DOHH2 (cell line): ENCODE results near the gene TFDP1.

Source experiments
- H3F3A ChIP-seq: fragments of 200-600 bp; sonication (generic), shearing (Covaris generic); 2 replicates; pipeline ENCODE4 v1.6.0; 2016; ENCODE audit warnings: antibody characterized with exemption, mild to moderate bottlenecking; ENCODE audit not compliant: control insufficient read depth, insufficient read depth
- H3K27ac ChIP-seq: fragments of 200-600 bp; sonication (generic); 2 replicates; pipeline ENCODE4 v1.5.1; 2014; ENCODE audit warnings: low read depth, mild to moderate bottlenecking, low read length, moderate library complexity
- H3K27me3 ChIP-seq: fragments of 200-600 bp; sonication (generic); 2 replicates; pipeline ENCODE4 v1.6.1; 2014; ENCODE audit warnings: mild to moderate bottlenecking, low read length, mixed read lengths; ENCODE audit not compliant: control insufficient read depth
- H3K36me3 ChIP-seq: fragments of 200-600 bp; sonication (generic); 2 replicates; pipeline ENCODE4 v1.6.1; 2014; ENCODE audit warnings: mild to moderate bottlenecking, low read length, moderate library complexity, mixed read lengths; ENCODE audit not compliant: control insufficient read depth
- H3K4me1 ChIP-seq: fragments of 200-600 bp; sonication (generic); 2 replicates; pipeline ENCODE4 v1.6.1; 2014; ENCODE audit warnings: mild to moderate bottlenecking, low read length, mixed read lengths; ENCODE audit not compliant: control insufficient read depth
- H3K4me2 ChIP-seq: fragments of 200-600 bp; sonication (generic); 2 replicates; pipeline ENCODE4 v1.6.0; 2014; ENCODE audit warnings: mild to moderate bottlenecking, low read length, moderate library complexity
- H3K4me3 ChIP-seq: fragments of 200-600 bp; sonication (generic); 2 replicates; pipeline ENCODE4 v1.5.1; 2014; ENCODE audit warnings: mild to moderate bottlenecking, low read length, mixed read lengths
- H3K79me2 ChIP-seq: fragments of 200-600 bp; sonication (generic); 2 replicates; pipeline ENCODE4 v1.6.1; 2014; ENCODE audit warnings: mild to moderate bottlenecking, low read length, mixed read lengths; ENCODE audit not compliant: control insufficient read depth
- H3K9me2 ChIP-seq: fragments of 200-600 bp; sonication (generic); replicated peaks from 2 replicates; pipeline ENCODE4 v1.6.1; 2014; ENCODE audit warnings: mild to moderate bottlenecking, low read length, mixed read lengths; ENCODE audit not compliant: control insufficient read depth
- H3K9me3 ChIP-seq: fragments of 200-600 bp; sonication (generic); 2 replicates; pipeline ENCODE4 v1.6.1; 2014; ENCODE audit warnings: antibody characterized with exemption, low read length, mixed read lengths; ENCODE audit not compliant: control insufficient read depth, insufficient read depth
- H4K20me1 ChIP-seq: fragments of 200-600 bp; sonication (generic); 2 replicates; pipeline ENCODE4 v1.6.0; 2014; ENCODE audit warnings: low read depth, mild to moderate bottlenecking, antibody characterized with exemption, low read length, moderate library complexity; ENCODE audit not compliant: control insufficient read depth, insufficient read depth
- CTCF ChIP-seq: fragments of 200-600 bp; sonication (generic); IDR thresholded peaks from one replicate; pipeline ENCODE4 v1.5.1; 2014; ENCODE audit warnings: antibody characterized with exemption, mild to moderate bottlenecking, low read depth, low read length; ENCODE audit not compliant: poor library complexity, severe bottlenecking
- EZH2phosphoT487 ChIP-seq: fragments of 200-600 bp; sonication (generic); IDR thresholded peaks from 2 replicates; pipeline ENCODE4 v1.6.1; 2017; ENCODE audit warnings: borderline replicate concordance, mild to moderate bottlenecking, antibody characterized with exemption, low read length, moderate library complexity, mixed read lengths

Gene TFDP1

DNA sequence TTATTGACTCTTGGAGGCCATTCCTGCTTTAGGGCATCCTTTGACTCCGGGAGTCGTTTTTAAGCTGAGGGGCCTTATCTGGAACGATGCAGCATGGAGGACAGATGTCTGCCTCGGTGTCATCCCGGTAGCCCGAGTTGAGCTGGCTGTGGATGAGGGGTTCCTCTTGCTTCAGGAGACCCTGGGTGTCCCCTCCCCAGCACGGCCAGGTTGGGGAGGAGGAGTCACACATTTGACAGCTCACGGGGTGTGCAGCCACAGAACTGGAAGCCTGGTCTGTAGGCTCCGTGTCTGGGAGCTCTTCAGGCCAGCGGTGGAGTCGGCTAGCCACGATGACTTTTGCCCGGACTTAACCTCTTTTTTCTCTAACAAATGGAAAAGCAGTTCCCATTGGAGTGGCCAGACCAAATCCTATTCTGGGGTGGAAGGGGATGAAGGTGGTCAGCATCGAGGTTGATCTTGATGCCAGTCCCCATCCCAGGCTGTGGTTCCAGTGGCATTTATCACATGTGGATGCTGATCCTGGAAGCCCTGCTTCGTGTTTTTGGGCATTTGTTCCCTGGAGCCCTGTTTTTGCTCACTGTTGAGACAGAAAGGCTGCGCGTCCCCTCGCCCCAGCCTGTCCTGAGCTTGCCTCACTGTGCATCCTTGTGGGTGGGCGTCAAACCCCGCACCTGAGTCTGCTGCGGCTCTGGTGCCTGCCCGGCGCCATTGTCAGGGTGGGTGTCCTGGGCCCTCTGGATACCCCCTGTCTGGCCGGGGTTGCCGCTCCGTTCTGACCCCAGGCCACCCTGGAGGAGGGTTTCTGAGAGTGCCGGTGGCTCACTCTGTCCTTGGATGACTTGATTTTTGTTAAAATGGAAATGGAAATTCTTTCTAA lies 12.0 kb downstream of the TFDP1 start:
- no peak for TF ChIP-seq EZH2phosphoT487
- no peak for TF ChIP-seq CTCF
- H3K27ac ChIP-seq, result no peak overlapping the region
- peaks cover 94% of the 10 kb centered on the region for H3K36me3 ChIP-seq
- no peak overlapping the region for H3K4me2 ChIP-seq
- no peaks in the 10 kb centered on the region for H3K27me3 ChIP-seq
- no peaks in the 10 kb centered on the region for H3K9me2 ChIP-seq
- no peaks in the 10 kb centered on the region for H3K9me3 ChIP-seq
- H3K79me2 ChIP-seq, result peaks cover 100% of the 10 kb centered on the region
- peaks cover 48% of the 10 kb centered on the region for H4K20me1 ChIP-seq
- no peak overlapping the region for H3K4me3 ChIP-seq
- H3F3A ChIP-seq, result peaks cover 3% of the 10 kb centered on the region; the same call in 1 of the 2 replicates
- no peaks in the 10 kb centered on the region for H3K4me1 ChIP-seq

- Histone ChIP-seq H3K4me1 (no peaks in the 10 kb centered on the region), H3K27me3 (no peaks in the 10 kb centered on the region), H3K79me2 (peaks cover 100% of the 10 kb centered on the region), H4K20me1 (peaks cover 51% of the 10 kb centered on the region), H3K4me2 (no peak overlapping the region), H3K4me3 (no peak overlapping the region), H3K9me2 (no peaks in the 10 kb centered on the region), H3K9me3 (no peaks in the 10 kb centered on the region), H3K36me3 (peaks cover 94% of the 10 kb centered on the region), H3K27ac (no peak overlapping the region), H3F3A (no peaks in the 10 kb centered on the region)
- TF ChIP-seq CTCF, result no peak
- TF ChIP-seq EZH2phosphoT487, result no peak
Observed at GRCh38 chr13:113597391-113598080, 13.0 kb downstream of the TFDP1 start.

GRCh38 chr13:113598081-113598410 lies 13.5 kb downstream of the TFDP1 start:
- no peaks in the 10 kb centered on the region for H3K9me3 ChIP-seq
- H3K36me3 ChIP-seq, result peaks cover 93% of the 10 kb centered on the region

More at GRCh38 chr13:113598081-113598410, 13.5 kb downstream of the TFDP1 start:
- no peaks in the 10 kb centered on the region for H3K4me1 ChIP-seq
- no peak overlapping the region for H3K27ac ChIP-seq
- H4K20me1 ChIP-seq, result peaks cover 51% of the 10 kb centered on the region
- TF ChIP-seq CTCF, result no peak
- no peak for TF ChIP-seq EZH2phosphoT487
- H3K79me2 ChIP-seq, result peaks cover 100% of the 10 kb centered on the region
- no peak overlapping the region for H3K4me3 ChIP-seq
- no peak overlapping the region for H3K4me2 ChIP-seq
- H3K27me3 ChIP-seq, result no peaks in the 10 kb centered on the region
- no peaks in the 10 kb centered on the region for H3F3A ChIP-seq
- no peaks in the 10 kb centered on the region for H3K9me2 ChIP-seq
